CD4-positive, alpha-beta T cell treated with Interferon gamma for 1 hour (primary cell): Measurements from ENCODE around the gene FAM83E.

ENCODE experiments used
- DNase-seq: peaks from one replicate; pipeline ENCODE4 v3.0.0-alpha.2; 2020

FAM83E gene

GRCh38 chr19:48627865-48628314, 13.0 kb upstream of the FAM83E start:
- DNase-seq = no peak

- no peak for DNase-seq
These were observed 12.5 kb upstream of the FAM83E start for GRCh38 chr19:48627201-48627864.

- DNase-seq = no peak
These were observed 11.0 kb upstream of the FAM83E start for GRCh38 chr19:48625891-48626327.

GRCh38 chr19:48624791-48625723, 10.2 kb upstream of the FAM83E start:
- DNase-seq = no peak

- peak; percentile 98 for DNase-seq
These were observed 9.3 kb upstream of the FAM83E start for GRCh38 chr19:48624067-48624594.

GRCh38 chr19:48623556-48624066, 8.7 kb upstream of the FAM83E start:
- DNase-seq = no peak

- no peak for DNase-seq
These were observed 5.1 kb upstream of the FAM83E start for GRCh38 chr19:48619692-48620585.

GRCh38 chr19:48618916-48619691, 4.2 kb upstream of the FAM83E start, which contains the start of the genes RPL18 and SPHK2:
RPL18 (minus strand) TSS chr19:48619178; CDS start chr19:48619143, 35 bp downstream.
SPHK2 (plus strand) TSS chr19:48619506; CDS start chr19:48620515, 1,009 bp downstream.
- DNase-seq = peak; percentile 99

GRCh38 chr19:48618278-48618915, 3.5 kb upstream of the FAM83E start:
- no peak for DNase-seq

- DNase-seq = no peak
These were observed 2.5 kb upstream of the FAM83E start for GRCh38 chr19:48617146-48617937.

- no peak for DNase-seq
These were observed 1.7 kb upstream of the FAM83E start for GRCh38 chr19:48616491-48617056.

GRCh38 chr19:48616041-48616436, 1.2 kb upstream of the FAM83E start:
- DNase-seq = no peak

- no peak for DNase-seq
These were observed 560 bp upstream of the FAM83E start for GRCh38 chr19:48615231-48616040.

- DNase-seq = no peak
These were observed 932 bp downstream of the FAM83E start for GRCh38 chr19:48613852-48614435.

- DNase-seq = no peak
These were observed 1.6 kb downstream of the FAM83E start for GRCh38 chr19:48613024-48613851.

GRCh38 chr19:48611872-48612271, 3.0 kb downstream of the FAM83E start:
- DNase-seq = no peak

- no peak for DNase-seq
These were observed 5.2 kb downstream of the FAM83E start for GRCh38 chr19:48609571-48610108.
